GM12874 (cell line): ENCODE results near the gene LARGE1.

Experiments used
- TF ChIP-seq, protein P1 (sequence below): IDR thresholded peaks from 2 replicates; pipeline ENCODE4 v1.5.1; 2011; ENCODE audit warnings: low read depth, mild to moderate bottlenecking, control low read depth, low read length, moderate library complexity; ENCODE audit not compliant: insufficient read depth

The LARGE1 gene

DNA sequence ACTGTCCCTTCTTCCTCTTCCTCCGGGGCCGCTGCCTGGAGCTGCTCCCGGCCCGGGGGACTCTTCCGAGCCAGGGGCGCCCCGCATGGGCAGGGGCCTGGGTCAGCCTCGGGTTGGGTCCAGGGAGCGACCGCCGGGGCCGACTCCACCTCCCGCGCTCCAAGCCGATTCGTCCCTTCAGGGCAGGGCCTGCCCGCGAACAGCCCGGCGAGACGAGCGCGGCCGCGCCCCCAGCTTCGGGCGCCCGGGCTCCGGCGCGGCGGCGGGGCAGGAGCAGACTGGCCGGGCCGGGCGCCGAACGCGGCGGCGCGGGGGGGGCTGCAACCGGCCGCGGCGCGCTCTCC, at the start of gene LARGE1:
Gene LARGE1 (minus strand): TSS at position 280 of the 344 bp plus-strand sequence.
- TF ChIP-seq, protein P1, sequence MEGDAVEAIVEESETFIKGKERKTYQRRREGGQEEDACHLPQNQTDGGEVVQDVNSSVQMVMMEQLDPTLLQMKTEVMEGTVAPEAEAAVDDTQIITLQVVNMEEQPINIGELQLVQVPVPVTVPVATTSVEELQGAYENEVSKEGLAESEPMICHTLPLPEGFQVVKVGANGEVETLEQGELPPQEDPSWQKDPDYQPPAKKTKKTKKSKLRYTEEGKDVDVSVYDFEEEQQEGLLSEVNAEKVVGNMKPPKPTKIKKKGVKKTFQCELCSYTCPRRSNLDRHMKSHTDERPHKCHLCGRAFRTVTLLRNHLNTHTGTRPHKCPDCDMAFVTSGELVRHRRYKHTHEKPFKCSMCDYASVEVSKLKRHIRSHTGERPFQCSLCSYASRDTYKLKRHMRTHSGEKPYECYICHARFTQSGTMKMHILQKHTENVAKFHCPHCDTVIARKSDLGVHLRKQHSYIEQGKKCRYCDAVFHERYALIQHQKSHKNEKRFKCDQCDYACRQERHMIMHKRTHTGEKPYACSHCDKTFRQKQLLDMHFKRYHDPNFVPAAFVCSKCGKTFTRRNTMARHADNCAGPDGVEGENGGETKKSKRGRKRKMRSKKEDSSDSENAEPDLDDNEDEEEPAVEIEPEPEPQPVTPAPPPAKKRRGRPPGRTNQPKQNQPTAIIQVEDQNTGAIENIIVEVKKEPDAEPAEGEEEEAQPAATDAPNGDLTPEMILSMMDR, result no peak

DNA sequence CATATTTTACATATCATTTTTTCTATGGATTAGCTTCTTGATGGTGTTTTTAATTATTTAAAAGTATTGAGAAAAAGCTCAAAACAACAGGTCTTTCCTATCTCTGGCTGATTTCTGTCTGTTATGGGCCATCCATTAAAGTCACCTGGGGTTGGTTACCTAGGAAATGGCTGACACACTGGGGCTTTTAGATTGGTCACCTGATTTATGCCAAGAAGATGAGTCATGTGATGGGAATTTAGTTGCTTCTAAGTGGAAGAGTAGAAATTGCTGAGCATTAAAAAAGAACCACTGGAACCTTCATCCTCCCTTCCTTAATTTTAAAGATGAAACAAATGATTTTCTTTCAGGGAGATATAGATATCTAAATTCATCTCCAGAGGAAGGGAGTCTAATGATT, 48.8 kb upstream of the LARGE1 start:
- TF ChIP-seq, protein P1, result no peak

DNA sequence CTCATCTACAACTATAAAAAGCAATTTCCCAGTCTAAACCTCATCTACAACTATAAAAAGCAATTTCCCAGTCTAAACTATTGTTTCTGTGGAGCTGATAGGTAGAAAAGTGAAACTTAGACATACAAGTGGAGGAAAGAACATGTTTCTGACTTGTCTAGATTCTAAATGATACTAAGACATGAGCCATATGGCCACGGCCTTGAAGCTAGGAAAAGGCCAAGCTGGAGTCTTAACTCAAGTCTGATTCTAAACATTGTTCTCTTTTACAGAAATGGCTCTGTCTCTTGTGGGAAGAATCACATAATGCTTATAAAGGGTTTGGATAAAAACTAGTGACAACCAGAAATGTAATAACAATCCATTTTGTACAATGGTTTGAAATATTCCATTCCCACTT, 43.8 kb upstream of the LARGE1 start:
- TF ChIP-seq, protein P1, result no peak

DNA sequence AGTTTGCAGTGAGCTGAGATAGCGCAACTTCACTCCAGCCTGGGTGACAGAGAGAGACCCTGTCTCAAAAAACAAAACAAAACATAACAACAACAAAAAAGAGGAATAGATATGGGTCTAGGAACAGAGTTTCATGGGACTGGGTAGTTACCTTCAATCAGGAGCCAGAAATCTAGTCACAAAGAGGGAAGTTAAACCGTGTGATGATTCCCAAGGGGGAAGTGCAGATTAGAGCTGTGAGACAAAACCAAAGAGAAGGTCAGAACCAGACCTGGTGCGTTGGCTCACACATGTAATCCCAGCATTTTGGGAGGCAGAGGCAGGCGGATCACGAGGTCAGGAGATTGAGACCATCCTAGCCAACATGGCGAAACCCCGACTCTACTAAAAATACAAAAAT, 42.1 kb upstream of the LARGE1 start:
- TF ChIP-seq, protein P1, result no peak

DNA sequence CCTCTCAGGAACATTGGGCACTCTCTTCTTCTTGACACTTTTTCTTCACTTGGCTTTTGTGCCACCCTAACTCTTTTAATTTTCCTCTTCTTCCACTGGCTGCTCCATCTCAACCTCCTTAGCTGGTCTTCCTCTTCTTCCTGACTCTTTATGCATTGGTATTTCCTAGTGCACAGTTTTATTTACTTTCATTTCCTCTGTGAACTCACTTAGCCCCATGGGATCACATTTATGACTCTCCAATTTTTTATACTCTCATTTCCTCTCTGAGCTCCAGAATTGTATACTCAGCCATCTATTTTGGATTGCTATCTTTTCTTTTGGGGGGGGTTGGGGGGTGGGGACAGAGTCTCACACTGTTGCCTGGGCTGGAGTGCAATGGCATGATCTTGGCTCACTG, 38.5 kb upstream of the LARGE1 start:
- TF ChIP-seq, protein P1, result no peak

DNA sequence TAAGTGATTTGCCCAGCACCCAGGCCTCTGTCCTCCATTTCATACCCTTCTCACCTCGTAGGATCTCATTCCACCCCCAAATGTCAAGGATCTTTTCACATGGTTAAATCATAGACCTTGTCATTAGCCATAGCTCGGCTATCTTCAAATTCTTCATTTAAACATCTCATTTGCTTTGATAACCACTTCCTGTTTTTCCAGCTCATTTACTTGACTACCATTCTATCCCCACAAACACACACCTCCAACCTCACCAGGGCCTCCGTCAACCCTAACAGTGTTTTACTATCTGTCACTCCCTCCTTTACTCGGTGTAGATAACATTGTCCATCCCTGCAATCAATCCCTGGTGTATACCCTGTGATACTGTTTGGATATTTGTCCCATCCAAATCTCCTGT, 36.8 kb upstream of the LARGE1 start:
- TF ChIP-seq, protein P1, result no peak

DNA sequence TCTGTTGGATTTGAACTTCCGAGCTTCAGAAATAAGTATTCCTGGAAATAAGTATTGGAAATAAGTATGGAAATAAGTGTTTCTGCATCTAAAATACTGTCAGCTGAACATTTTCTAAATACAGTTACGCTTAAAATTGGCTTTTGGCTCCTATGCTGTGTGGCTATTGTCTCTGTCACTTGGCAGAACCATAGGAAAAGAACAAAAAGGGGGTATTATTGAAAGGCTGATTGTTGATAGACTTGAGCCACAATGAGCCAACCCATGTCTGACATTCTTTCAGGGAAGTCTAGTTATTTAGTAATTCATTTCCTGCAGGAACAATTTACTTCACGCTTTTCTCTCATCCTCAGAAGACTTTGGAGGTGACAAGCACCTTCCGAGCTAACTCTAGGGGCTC, 32.5 kb upstream of the LARGE1 start:
- TF ChIP-seq, protein P1, result no peak

DNA sequence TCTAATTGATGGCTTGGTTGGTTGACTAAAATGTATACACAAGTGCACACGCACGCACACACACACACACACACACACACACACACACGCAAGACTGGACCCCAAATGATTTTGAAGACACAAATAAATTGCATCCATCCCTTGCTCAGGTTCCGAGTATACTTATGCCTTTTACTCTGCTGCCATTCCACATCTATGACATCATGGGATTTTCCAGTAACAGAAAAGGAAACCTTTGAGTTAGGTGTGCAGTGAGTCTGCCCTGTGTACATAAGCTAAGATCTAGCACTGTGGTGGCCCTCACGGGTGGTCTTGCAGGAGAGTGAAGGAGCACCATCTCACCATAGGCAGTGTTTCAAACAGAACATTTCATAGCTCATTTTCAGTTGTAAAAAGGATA, 20.5 kb upstream of the LARGE1 start:
- TF ChIP-seq, protein P1, result no peak
